ENCODE data around the gene PLAC1.

- TF ChIP-seq CTCF (conservative IDR thresholded peaks at IDR 0.05; ENCODE audit: low read depth, low read length) (peak; percentile 32; the same call in 1 of the 2 replicates), EZH2 (IDR thresholded peaks at IDR 0.05; ENCODE audit: low read length, unreplicated experiment) (no peak)
Observed at GRCh38 chrX:134603806-134604700, 54.2 kb downstream of the PLAC1 start.
